OCI-LY3 (cell line): Measurements from ENCODE around the gene BAIAP3.
"Not testable (repeated sequence)": the region's sequence is repeated elsewhere in the genome, so short reads cannot be mapped to it uniquely, and the experiment has no call there.

Experiments
- H2AFZ ChIP-seq: fragments of 200-600, 300-600 bp; shearing (Covaris generic); 2 replicates; pipeline ENCODE4 v1.6.0; 2014; ENCODE audit warnings: antibody characterized with exemption, low read depth, low read length
- H3K27ac ChIP-seq: fragments of 200-600, 300-600 bp; sonication (generic); 2 replicates; pipeline ENCODE4 v1.5.1; 2014; ENCODE audit warnings: mild to moderate bottlenecking, low read length, moderate library complexity, mixed read lengths
- H3K27me3 ChIP-seq: fragments of 200-600, 300-600 bp; sonication (generic); 2 replicates; pipeline ENCODE4 v1.6.1; 2014; ENCODE audit warnings: low read depth, low read length, mixed read lengths
- H3K36me3 ChIP-seq: fragments of 200-600, 300-600 bp; sonication (generic); replicated peaks from 2 replicates; pipeline ENCODE3; 2014; ENCODE audit warnings: low read depth, low read length, mixed read lengths
- H3K4me1 ChIP-seq: fragments of 300-600, 200-600 bp; sonication (generic); 2 replicates; pipeline ENCODE4 v1.6.1; 2014; ENCODE audit warnings: low read length, mixed read lengths
- H3K4me2 ChIP-seq: fragments of 200-600, 300-600 bp; sonication (generic); 2 replicates; pipeline ENCODE4 v1.6.1; 2014; ENCODE audit warnings: low read length, mixed read lengths
- H3K4me3 ChIP-seq: fragments of 300-600, 200-600 bp; sonication (generic); 2 replicates; pipeline ENCODE4 v1.5.1; 2014; ENCODE audit warnings: antibody characterized with exemption, mild to moderate bottlenecking, low read length, moderate library complexity
- H3K79me2 ChIP-seq: fragments of 300-600, 200-600 bp; shearing (Covaris generic); 2 replicates; pipeline ENCODE4 v1.6.1; 2014; ENCODE audit warnings: mild to moderate bottlenecking, low read length, mixed read lengths
- H3K9ac ChIP-seq: fragments of 300-600, 200-600 bp; shearing (Covaris generic); 2 replicates; pipeline ENCODE4 v1.6.0; 2014; ENCODE audit warnings: mild to moderate bottlenecking, low read length, moderate library complexity
- H3K9me3 ChIP-seq: fragments of 200-600, 300-600 bp; shearing (Covaris generic); 2 replicates; pipeline ENCODE4 v1.6.1; 2014; ENCODE audit warnings: low read length, mixed read lengths; ENCODE audit not compliant: insufficient read depth
- H4K20me1 ChIP-seq: fragments of 200-600, 300-600 bp; sonication (generic); 2 replicates; pipeline ENCODE4 v1.6.1; 2016; ENCODE audit warnings: low read length, mixed read lengths; ENCODE audit not compliant: insufficient read depth
- CTCF ChIP-seq: fragments of 200-600, 300-600 bp; sonication (generic); IDR thresholded peaks from 2 replicates; pipeline ENCODE4 v1.5.1; 2014; ENCODE audit warnings: antibody characterized with exemption, low read length, low read depth
- EZH2phosphoT487 ChIP-seq: fragments of 200-600 bp; shearing (Covaris generic); IDR thresholded peaks from 2 replicates; pipeline ENCODE4 v1.6.1; 2018; ENCODE audit warnings: antibody characterized with exemption, mixed run types, low read depth

Gene BAIAP3

GRCh38 chr16:1293921-1294656 lies 39.4 kb upstream of the BAIAP3 start:
- H3K4me3 ChIP-seq = no peak overlapping the region
- H3K9ac ChIP-seq = no peak overlapping the region
- no peaks in the 10 kb centered on the region for H3K9me3 ChIP-seq
- H3K79me2 ChIP-seq = no peaks in the 10 kb centered on the region
- H3K4me1 ChIP-seq = peaks cover 17% of the 10 kb centered on the region
- H3K27ac ChIP-seq = no peak overlapping the region
- no peak overlapping the region for H2AFZ ChIP-seq
- no peak for TF ChIP-seq EZH2phosphoT487
- no peak for TF ChIP-seq CTCF
- H3K4me2 ChIP-seq = no peak overlapping the region
- H4K20me1 ChIP-seq = no peaks in the 10 kb centered on the region
- H3K36me3 ChIP-seq = no peaks in the 10 kb centered on the region
- H3K27me3 ChIP-seq = 0 out of 2 replicates have a peak, but pooled peaks cover 6% of the 10 kb centered on the region

GRCh38 chr16:1295465-1295864 lies 38.0 kb upstream of the BAIAP3 start:
- H3K36me3 ChIP-seq = no peaks in the 10 kb centered on the region
- TF ChIP-seq EZH2phosphoT487 (no peak), CTCF (no peak)
- H2AFZ ChIP-seq = no peak overlapping the region
- no peaks in the 10 kb centered on the region for H3K9me3 ChIP-seq
- H3K27me3 ChIP-seq = peaks cover 6% of the 10 kb centered on the region
- H3K79me2 ChIP-seq = no peaks in the 10 kb centered on the region
- peaks cover 17% of the 10 kb centered on the region for H3K4me1 ChIP-seq
- no peak overlapping the region for H3K4me3 ChIP-seq
- no peaks in the 10 kb centered on the region for H4K20me1 ChIP-seq
- no peak overlapping the region for H3K4me2 ChIP-seq
- no peak overlapping the region for H3K9ac ChIP-seq
- H3K27ac ChIP-seq = no peak overlapping the region

DNA sequence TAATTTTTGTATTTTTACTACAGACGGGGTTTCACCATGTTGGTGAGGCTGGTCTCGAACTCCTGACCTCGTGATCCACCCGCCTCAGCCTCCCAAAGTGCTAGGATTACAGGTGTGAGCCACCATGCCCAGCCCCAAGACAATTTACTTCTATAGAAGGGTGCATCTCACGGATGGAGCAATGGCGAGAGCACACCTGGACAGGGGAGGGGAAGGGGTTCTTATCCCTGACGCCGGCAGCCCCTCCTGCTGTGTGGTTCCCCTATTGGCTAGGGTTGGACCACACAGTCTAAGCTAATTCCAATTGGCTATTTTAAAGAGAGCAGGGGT lies 36.8 kb upstream of the BAIAP3 start:
- not testable (repeated sequence) for H3K9me3 ChIP-seq, H3K79me2 ChIP-seq, H3K27me3 ChIP-seq, H4K20me1 ChIP-seq, H3K36me3 ChIP-seq
- H3K27ac ChIP-seq = 0 out of 2 replicates have a peak overlapping the region, but pooled peaks have one; percentile 12
- H2AFZ ChIP-seq = peak overlapping the region; percentile 72; the same call in 1 of the 2 replicates
- H3K9ac ChIP-seq = peak overlapping the region; percentile 8; the same call in 1 of the 2 replicates
- H3K4me1 ChIP-seq = peaks cover 21% of the 10 kb centered on the region
- H3K4me3 ChIP-seq = peak overlapping the region; percentile 60
- peak overlapping the region; percentile 67 for H3K4me2 ChIP-seq

DNA sequence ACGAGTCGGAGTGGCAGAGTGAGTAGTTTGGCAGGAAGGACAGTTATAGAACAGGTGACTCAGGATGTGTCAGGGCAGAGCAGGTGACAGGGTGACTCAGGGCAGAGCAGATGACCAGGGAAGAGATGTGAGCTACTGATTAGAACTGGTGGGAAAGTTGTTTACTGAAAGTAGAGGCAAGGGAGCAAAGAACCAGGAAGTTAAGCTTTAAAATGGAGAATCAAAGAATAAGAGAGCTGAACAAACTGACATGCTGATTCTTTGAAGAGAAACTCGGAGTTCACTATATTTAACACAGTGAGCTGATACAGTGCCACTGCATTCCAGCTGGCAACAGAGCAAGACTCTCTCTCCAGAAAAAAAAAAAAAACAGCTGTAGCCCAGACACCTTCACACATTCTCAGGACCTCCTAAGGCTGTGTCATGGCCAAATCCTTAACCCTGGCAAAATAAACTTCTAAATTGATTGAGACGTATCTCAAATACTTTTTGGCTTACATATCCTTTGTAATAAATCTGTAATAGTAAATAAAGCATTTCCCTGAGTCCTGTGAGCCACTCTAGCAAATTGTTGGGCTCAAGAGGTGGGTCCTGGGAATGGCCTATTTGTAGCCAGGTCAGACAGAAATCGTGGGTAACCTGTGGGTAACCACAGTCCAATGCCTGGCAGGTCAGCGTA lies 36.3 kb upstream of the BAIAP3 start:
- Histone ChIP-seq H3K79me2 (no peaks in the 10 kb centered on the region), H3K4me1 (peaks cover 21% of the 10 kb centered on the region), H3K36me3 (no peaks in the 10 kb centered on the region), H3K9ac (peak overlapping the region; percentile 8; the same call in 1 of the 2 replicates), H4K20me1 (no peaks in the 10 kb centered on the region), H3K27me3 (peaks cover 6% of the 10 kb centered on the region), H3K4me2 (peak overlapping the region; percentile 67), H3K27ac (peak overlapping the region; percentile 12), H2AFZ (peak overlapping the region; percentile 72; the same call in 1 of the 2 replicates), H3K9me3 (no peaks in the 10 kb centered on the region), H3K4me3 (peak overlapping the region; percentile 60)
- TF ChIP-seq EZH2phosphoT487 = no peak

DNA sequence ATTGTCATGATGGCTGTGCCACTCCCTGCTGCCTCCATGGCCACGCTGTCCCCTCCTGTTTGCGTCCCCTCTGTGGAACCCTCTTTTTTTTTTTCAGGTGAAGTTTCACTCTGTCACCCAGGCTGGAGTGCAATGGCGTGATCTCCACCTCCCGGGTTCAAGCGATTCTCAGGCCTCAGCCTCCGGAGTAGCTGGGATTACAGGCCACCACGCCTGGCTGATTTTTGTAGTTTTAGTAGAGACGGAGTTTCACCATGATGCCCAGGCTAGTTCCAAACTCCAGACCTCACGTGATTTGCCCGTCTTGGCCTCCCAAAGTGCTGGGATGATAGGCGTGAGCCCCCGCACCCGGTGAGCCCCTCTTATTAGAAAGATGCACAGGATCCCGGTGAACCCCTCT lies 35.0 kb upstream of the BAIAP3 start:
- Histone ChIP-seq H2AFZ (no peak overlapping the region), H3K27me3 (peaks cover 6% of the 10 kb centered on the region), H3K4me3 (no peak overlapping the region), H3K4me1 (peaks cover 23% of the 10 kb centered on the region), H3K27ac (no peak overlapping the region), H3K9me3 (no peaks in the 10 kb centered on the region), H3K36me3 (no peaks in the 10 kb centered on the region), H3K9ac (no peak overlapping the region), H4K20me1 (no peaks in the 10 kb centered on the region), H3K79me2 (no peaks in the 10 kb centered on the region), H3K4me2 (no peak overlapping the region)
- no peak for TF ChIP-seq EZH2phosphoT487
- no peak for TF ChIP-seq CTCF
